SK-N-SH treated with all-trans-retinoic acid at 6 μM for 48 hours (cell line): ENCODE measurements around the gene CENPP.

Source experiments
- ATAC-seq: fragments of 200-7000 bp; cut with Tn5 transposase; 3 replicates; pipeline ENCODE4 v1.9.1; 2020; ENCODE audit warnings: mild to moderate bottlenecking, moderate library complexity
- ARNTL ChIP-seq: fragments of 450-650 bp; formaldehyde crosslinking; IDR thresholded peaks from 2 replicates; pipeline ENCODE4 v1.5.0; 2020; ENCODE audit warnings: low read depth, mild to moderate bottlenecking, moderate library complexity, borderline replicate concordance
- BACH2 ChIP-seq: fragments of 250-450 bp; sonication (Bioruptor Pico); IDR thresholded peaks from 2 replicates; pipeline ENCODE4 v1.9.0; 2021; ENCODE audit warnings: mild to moderate bottlenecking, borderline replicate concordance
- CREB5 ChIP-seq: fragments of 250-450 bp; sonication (Bioruptor Pico); IDR thresholded peaks from 2 replicates; pipeline ENCODE4 v1.5.1; 2020; ENCODE audit warnings: low read depth, mild to moderate bottlenecking, moderate library complexity
- CSDC2 ChIP-seq: fragments of 250-450 bp; sonication (Bioruptor Pico); IDR thresholded peaks from 2 replicates; pipeline ENCODE4 v1.5.0; 2020; ENCODE audit warnings: mild to moderate bottlenecking, moderate library complexity
- CSRNP3 ChIP-seq: fragments of 250-450 bp; sonication (Bioruptor Pico); IDR thresholded peaks from 2 replicates; pipeline ENCODE4 v1.5.1; 2021; ENCODE audit warnings: mild to moderate bottlenecking, moderate library complexity
- ESRRG ChIP-seq: fragments of 250-450 bp; sonication (Bioruptor Pico); IDR thresholded peaks from 2 replicates; pipeline ENCODE4 v1.6.1; 2021; ENCODE audit warnings: mild to moderate bottlenecking
- GLIS3 ChIP-seq: fragments of 250-450 bp; sonication (Bioruptor Pico); IDR thresholded peaks from 2 replicates; pipeline ENCODE4 v1.5.0; 2020; ENCODE audit warnings: mild to moderate bottlenecking, moderate library complexity
- ISL1 ChIP-seq: fragments of 250-450 bp; sonication (Bioruptor Pico); IDR thresholded peaks from 2 replicates; pipeline ENCODE4 v2.1.2; 2022; ENCODE audit warnings: mild to moderate bottlenecking, moderate library complexity
- OSR1 ChIP-seq: fragments of 250-450 bp; sonication (Bioruptor Pico); IDR thresholded peaks from 2 replicates; pipeline ENCODE4 v1.8.0; 2022; ENCODE audit warnings: moderate library complexity, mild to moderate bottlenecking, inconsistent platforms
- PATZ1 ChIP-seq: fragments of 250-450 bp; sonication (Bioruptor Pico); IDR thresholded peaks from 2 replicates; pipeline ENCODE4 v1.8.0; 2020; ENCODE audit warnings: mild to moderate bottlenecking, moderate library complexity, borderline replicate concordance
- POU6F1 ChIP-seq: fragments of 250-450 bp; sonication (Bioruptor Pico); IDR thresholded peaks from 2 replicates; pipeline ENCODE4 v1.8.0; 2021; ENCODE audit warnings: low read depth, mild to moderate bottlenecking, moderate library complexity, borderline replicate concordance
- PPARA ChIP-seq: fragments of 250-450 bp; sonication (Bioruptor Pico); IDR thresholded peaks from 2 replicates; pipeline ENCODE4 v1.5.0; 2020; ENCODE audit warnings: mild to moderate bottlenecking, borderline replicate concordance
- RARB ChIP-seq: fragments of 250-450 bp; sonication (Bioruptor Pico); IDR thresholded peaks from 2 replicates; pipeline ENCODE4 v1.8.0; 2021; ENCODE audit warnings: mild to moderate bottlenecking, moderate library complexity
- SNAI2 ChIP-seq: fragments of 250-450 bp; sonication (Bioruptor Pico); IDR thresholded peaks from 2 replicates; pipeline ENCODE4 v1.5.0; 2020; ENCODE audit warnings: mild to moderate bottlenecking, moderate library complexity
- TOX ChIP-seq: fragments of 250-450 bp; sonication (Bioruptor Pico); IDR thresholded peaks from 2 replicates; pipeline ENCODE4 v1.8.0; 2021; ENCODE audit warnings: mild to moderate bottlenecking, moderate library complexity, borderline replicate concordance
- TSHZ2 ChIP-seq: fragments of 250-450 bp; sonication (Bioruptor Pico); IDR thresholded peaks from 2 replicates; pipeline ENCODE4 v1.5.0; 2020; ENCODE audit warnings: mild to moderate bottlenecking, moderate library complexity
- ZC3H10 ChIP-seq: fragments of 250-450 bp; sonication (Bioruptor Pico); IDR thresholded peaks from 2 replicates; pipeline ENCODE4 v1.5.1; 2021; ENCODE audit warnings: mild to moderate bottlenecking, moderate library complexity
- ZFP3 ChIP-seq: fragments of 250-450 bp; sonication (Bioruptor Pico); IDR thresholded peaks from 2 replicates; pipeline ENCODE4 v1.5.0; 2020; ENCODE audit warnings: mild to moderate bottlenecking, moderate library complexity
- ZFP30 ChIP-seq: fragments of 450-650 bp; formaldehyde crosslinking; IDR thresholded peaks from 2 replicates; pipeline ENCODE4 v1.5.0; 2022; ENCODE audit warnings: mild to moderate bottlenecking, moderate library complexity
- ZNF565 ChIP-seq: fragments of 450-650 bp; formaldehyde crosslinking; conservative IDR thresholded peaks from 2 replicates; pipeline ENCODE4 v1.5.0; 2020; ENCODE audit warnings: low read depth, mild to moderate bottlenecking, moderate library complexity
- ZNF70 ChIP-seq: fragments of 450-650 bp; formaldehyde crosslinking; IDR thresholded peaks from 2 replicates; pipeline ENCODE4 v1.5.0; 2020; ENCODE audit warnings: mild to moderate bottlenecking, moderate library complexity
- ZNF8 ChIP-seq: fragments of 450-650 bp; formaldehyde crosslinking; IDR thresholded peaks from 2 replicates; pipeline ENCODE4 v1.5.0; 2020; ENCODE audit warnings: mild to moderate bottlenecking, moderate library complexity

Gene CENPP

GRCh38 chr9:92291577-92291976, 34.2 kb upstream of the CENPP start:
- TF ChIP-seq ZFP3 (CRISPR knock-in tag): no peak
- TF ChIP-seq ZC3H10 (CRISPR knock-in tag): no peak
- TF ChIP-seq ZNF8 (CRISPR knock-in tag): no peak
- TF ChIP-seq CSRNP3 (CRISPR knock-in tag): no peak
- TF ChIP-seq PATZ1 (CRISPR knock-in tag): no peak
- TF ChIP-seq ZFP30 (CRISPR knock-in tag): no peak
- TF ChIP-seq TOX (CRISPR knock-in tag): no peak
- no peak for TF ChIP-seq PPARA
- TF ChIP-seq ZNF565 (CRISPR knock-in tag): no peak
- no peak for TF ChIP-seq ISL1 (CRISPR knock-in tag)
- TF ChIP-seq GLIS3 (CRISPR knock-in tag): no peak
- no peak for TF ChIP-seq CSDC2 (CRISPR knock-in tag)
- no peak for TF ChIP-seq POU6F1 (CRISPR knock-in tag)
- ATAC-seq: no peak

GRCh38 chr9:92292338-92293074, 33.2 kb upstream of the CENPP start:
- ATAC-seq: no peak
- TF ChIP-seq PATZ1 (CRISPR knock-in tag) (no peak), RARB (CRISPR knock-in tag) (no peak), ISL1 (CRISPR knock-in tag) (no peak), BACH2 (CRISPR knock-in tag) (no peak), ARNTL (CRISPR knock-in tag) (no peak), SNAI2 (CRISPR knock-in tag) (no peak), CREB5 (CRISPR knock-in tag) (no peak), CSDC2 (CRISPR knock-in tag) (no peak), ZNF8 (CRISPR knock-in tag) (no peak), ESRRG (CRISPR knock-in tag) (no peak), TOX (CRISPR knock-in tag) (no peak), OSR1 (CRISPR knock-in tag) (no peak), ZNF565 (CRISPR knock-in tag) (no peak), ZFP3 (CRISPR knock-in tag) (no peak), ZFP30 (CRISPR knock-in tag) (no peak), PPARA (no peak)

- no peak for ATAC-seq
- no peak for TF ChIP-seq ZC3H10 (CRISPR knock-in tag)
- TF ChIP-seq ISL1 (CRISPR knock-in tag): no peak
- TF ChIP-seq GLIS3 (CRISPR knock-in tag): no peak
- no peak for TF ChIP-seq ZNF70 (CRISPR knock-in tag)
- TF ChIP-seq TOX (CRISPR knock-in tag): no peak
- no peak for TF ChIP-seq SNAI2 (CRISPR knock-in tag)
- no peak for TF ChIP-seq OSR1 (CRISPR knock-in tag)
- no peak for TF ChIP-seq ESRRG (CRISPR knock-in tag)
- no peak for TF ChIP-seq RARB (CRISPR knock-in tag)
- TF ChIP-seq ZNF565 (CRISPR knock-in tag): no peak
- TF ChIP-seq CREB5 (CRISPR knock-in tag): no peak
- TF ChIP-seq PPARA: no peak
- no peak for TF ChIP-seq TSHZ2 (CRISPR knock-in tag)
- no peak for TF ChIP-seq CSRNP3 (CRISPR knock-in tag)
Measured at GRCh38 chr9:92293075-92293354, 32.7 kb upstream of the CENPP start.
